Measurements from ENCODE around the gene HSF2. TPM values are rescaled to one million over a fixed set of nuclear protein-coding genes. Genes with fewer than 3 reads are reported as not detected.

HSF2 gene
- total and polyA plus RNA-seq, 2 experiments from 2014 or later = 10.0 to 18.1 TPM

DNA sequence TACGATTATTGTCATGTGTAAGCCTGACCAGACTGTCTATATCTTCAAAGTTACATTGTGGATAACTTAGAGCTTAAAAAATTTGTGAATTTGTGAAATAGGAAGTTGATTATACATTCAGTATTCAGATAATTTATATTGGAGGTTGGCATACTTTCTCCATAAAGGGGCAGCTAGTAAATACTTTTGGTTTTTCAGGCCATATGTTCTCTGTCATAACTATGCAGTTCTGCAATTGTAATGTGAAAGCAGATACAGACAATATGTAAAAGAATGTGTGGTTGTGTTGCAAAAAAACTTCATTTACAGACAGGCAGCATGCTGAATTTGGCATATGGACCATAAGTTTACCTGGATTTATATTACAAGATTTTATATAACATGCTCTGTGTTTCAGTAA lies 29.3 kb downstream of the HSF2 start:
- H3K4me1 ChIP-seq (ENCODE audit: insufficient read depth) = no peaks in the 10 kb centered on the region
- H3K4me2 ChIP-seq = no peak overlapping the region
- H3K9me3 Mint-ChIP-seq = no peaks in the 10 kb centered on the region
- H3K27ac ChIP-seq (ENCODE audit: low read depth) = no peak overlapping the region
- no peak overlapping the region for H3K4me3 Mint-ChIP-seq
- H3K36me3 ChIP-seq (ENCODE audit: insufficient read depth) = no peaks in the 10 kb centered on the region; the same call in 1 of the 2 replicates
- DNase-seq (ENCODE audit: low spot score) = no peak
- H3F3A ChIP-seq (replicated peaks; ENCODE audit: low read depth) = no peaks in the 10 kb centered on the region
- H3K27me3 Mint-ChIP-seq (ENCODE audit: insufficient read depth, low read depth, poor library complexity) = no peaks in the 10 kb centered on the region
- peaks cover 9% of the 10 kb centered on the region; the same call in 1 of the 3 replicates for H3K36me3 Mint-ChIP-seq (ENCODE audit: low read depth)
- H3K4me1 Mint-ChIP-seq = no peaks in the 10 kb centered on the region
- H2AFZ ChIP-seq = no peak overlapping the region
- H3K9me2 ChIP-seq (ENCODE audit: insufficient read depth) = no peaks in the 10 kb centered on the region
- no peak overlapping the region for H3K4me3 ChIP-seq
- ATAC-seq = no peak
- H3K27me3 ChIP-seq (ENCODE audit: insufficient read depth) = no peaks in the 10 kb centered on the region
- TF ChIP-seq ZNF331 (CRISPR knock-in tag; IDR thresholded peaks at IDR 0.05; ENCODE audit: low read depth) = no peak
- TF ChIP-seq, protein P1, sequence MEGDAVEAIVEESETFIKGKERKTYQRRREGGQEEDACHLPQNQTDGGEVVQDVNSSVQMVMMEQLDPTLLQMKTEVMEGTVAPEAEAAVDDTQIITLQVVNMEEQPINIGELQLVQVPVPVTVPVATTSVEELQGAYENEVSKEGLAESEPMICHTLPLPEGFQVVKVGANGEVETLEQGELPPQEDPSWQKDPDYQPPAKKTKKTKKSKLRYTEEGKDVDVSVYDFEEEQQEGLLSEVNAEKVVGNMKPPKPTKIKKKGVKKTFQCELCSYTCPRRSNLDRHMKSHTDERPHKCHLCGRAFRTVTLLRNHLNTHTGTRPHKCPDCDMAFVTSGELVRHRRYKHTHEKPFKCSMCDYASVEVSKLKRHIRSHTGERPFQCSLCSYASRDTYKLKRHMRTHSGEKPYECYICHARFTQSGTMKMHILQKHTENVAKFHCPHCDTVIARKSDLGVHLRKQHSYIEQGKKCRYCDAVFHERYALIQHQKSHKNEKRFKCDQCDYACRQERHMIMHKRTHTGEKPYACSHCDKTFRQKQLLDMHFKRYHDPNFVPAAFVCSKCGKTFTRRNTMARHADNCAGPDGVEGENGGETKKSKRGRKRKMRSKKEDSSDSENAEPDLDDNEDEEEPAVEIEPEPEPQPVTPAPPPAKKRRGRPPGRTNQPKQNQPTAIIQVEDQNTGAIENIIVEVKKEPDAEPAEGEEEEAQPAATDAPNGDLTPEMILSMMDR (conservative IDR thresholded peaks at IDR 0.05; ENCODE audit: low read depth in 2 of 2) = no peak
- no peak for TF ChIP-seq NANOG (IDR thresholded peaks at IDR 0.05; ENCODE audit: borderline replicate concordance)
- TF ChIP-seq, protein P2, sequence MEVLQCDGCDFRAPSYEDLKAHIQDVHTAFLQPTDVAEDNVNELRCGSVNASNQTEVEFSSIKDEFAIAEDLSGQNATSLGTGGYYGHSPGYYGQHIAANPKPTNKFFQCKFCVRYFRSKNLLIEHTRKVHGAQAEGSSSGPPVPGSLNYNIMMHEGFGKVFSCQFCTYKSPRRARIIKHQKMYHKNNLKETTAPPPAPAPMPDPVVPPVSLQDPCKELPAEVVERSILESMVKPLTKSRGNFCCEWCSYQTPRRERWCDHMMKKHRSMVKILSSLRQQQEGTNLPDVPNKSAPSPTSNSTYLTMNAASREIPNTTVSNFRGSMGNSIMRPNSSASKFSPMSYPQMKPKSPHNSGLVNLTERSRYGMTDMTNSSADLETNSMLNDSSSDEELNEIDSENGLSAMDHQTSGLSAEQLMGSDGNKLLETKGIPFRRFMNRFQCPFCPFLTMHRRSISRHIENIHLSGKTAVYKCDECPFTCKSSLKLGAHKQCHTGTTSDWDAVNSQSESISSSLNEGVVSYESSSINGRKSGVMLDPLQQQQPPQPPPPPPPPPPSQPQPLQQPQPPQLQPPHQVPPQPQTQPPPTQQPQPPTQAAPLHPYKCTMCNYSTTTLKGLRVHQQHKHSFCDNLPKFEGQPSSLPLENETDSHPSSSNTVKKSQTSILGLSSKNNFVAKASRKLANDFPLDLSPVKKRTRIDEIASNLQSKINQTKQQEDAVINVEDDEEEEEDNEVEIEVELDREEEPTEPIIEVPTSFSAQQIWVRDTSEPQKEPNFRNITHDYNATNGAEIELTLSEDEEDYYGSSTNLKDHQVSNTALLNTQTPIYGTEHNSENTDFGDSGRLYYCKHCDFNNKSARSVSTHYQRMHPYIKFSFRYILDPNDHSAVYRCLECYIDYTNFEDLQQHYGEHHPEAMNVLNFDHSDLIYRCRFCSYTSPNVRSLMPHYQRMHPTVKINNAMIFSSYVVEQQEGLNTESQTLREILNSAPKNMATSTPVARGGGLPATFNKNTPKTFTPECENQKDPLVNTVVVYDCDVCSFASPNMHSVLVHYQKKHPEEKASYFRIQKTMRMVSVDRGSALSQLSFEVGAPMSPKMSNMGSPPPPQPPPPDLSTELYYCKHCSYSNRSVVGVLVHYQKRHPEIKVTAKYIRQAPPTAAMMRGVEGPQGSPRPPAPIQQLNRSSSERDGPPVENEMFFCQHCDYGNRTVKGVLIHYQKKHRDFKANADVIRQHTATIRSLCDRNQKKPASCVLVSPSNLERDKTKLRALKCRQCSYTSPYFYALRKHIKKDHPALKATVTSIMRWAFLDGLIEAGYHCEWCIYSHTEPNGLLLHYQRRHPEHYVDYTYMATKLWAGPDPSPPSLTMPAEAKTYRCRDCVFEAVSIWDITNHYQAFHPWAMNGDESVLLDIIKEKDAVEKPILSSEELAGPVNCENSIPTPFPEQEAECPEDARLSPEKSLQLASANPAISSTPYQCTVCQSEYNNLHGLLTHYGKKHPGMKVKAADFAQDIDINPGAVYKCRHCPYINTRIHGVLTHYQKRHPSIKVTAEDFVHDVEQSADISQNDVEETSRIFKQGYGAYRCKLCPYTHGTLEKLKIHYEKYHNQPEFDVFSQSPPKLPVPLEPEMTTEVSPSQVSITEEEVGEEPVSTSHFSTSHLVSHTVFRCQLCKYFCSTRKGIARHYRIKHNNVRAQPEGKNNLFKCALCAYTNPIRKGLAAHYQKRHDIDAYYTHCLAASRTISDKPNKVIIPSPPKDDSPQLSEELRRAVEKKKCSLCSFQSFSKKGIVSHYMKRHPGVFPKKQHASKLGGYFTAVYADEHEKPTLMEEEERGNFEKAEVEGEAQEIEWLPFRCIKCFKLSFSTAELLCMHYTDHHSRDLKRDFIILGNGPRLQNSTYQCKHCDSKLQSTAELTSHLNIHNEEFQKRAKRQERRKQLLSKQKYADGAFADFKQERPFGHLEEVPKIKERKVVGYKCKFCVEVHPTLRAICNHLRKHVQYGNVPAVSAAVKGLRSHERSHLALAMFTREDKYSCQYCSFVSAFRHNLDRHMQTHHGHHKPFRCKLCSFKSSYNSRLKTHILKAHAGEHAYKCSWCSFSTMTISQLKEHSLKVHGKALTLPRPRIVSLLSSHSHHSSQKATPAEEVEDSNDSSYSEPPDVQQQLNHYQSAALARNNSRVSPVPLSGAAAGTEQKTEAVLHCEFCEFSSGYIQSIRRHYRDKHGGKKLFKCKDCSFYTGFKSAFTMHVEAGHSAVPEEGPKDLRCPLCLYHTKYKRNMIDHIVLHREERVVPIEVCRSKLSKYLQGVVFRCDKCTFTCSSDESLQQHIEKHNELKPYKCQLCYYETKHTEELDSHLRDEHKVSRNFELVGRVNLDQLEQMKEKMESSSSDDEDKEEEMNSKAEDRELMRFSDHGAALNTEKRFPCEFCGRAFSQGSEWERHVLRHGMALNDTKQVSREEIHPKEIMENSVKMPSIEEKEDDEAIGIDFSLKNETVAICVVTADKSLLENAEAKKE (CRISPR knock-in tag; IDR thresholded peaks at IDR 0.05) = no peak
- H4K20me1 ChIP-seq (replicated peaks; ENCODE audit: insufficient read depth) = no peaks in the 10 kb centered on the region
- H3K27ac Mint-ChIP-seq = no peak overlapping the region
- H3K79me2 ChIP-seq (replicated peaks; ENCODE audit: insufficient read depth) = no peaks in the 10 kb centered on the region

DNA sequence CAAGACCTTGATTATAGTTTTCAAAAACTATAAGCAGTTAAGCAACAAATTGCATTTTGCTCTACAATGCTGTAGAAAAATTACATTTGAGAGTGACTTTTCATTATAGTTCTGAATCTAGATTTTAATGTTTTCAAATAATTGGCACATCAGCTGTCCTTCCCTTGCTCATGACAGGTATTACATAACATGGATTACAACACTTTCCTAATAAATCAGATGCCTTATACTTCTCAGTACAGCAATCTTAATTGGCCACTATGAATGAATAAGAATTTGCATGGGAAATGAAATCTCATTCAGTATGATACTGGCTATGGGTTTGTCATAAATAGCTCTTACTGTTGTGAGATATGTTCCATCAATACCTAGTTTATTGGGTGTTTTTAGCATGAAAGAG lies 29.9 kb downstream of the HSF2 start:
- DNase-seq (ENCODE audit: low spot score) = no peak
- no peak overlapping the region for H3K27ac Mint-ChIP-seq
- peaks cover 4% of the 10 kb centered on the region; the same call in 1 of the 3 replicates for H3K36me3 Mint-ChIP-seq (ENCODE audit: low read depth)
- Histone ChIP-seq H3K27ac (ENCODE audit: low read depth) (no peak overlapping the region), H2AFZ (no peak overlapping the region), H3K4me2 (no peak overlapping the region), H3F3A (replicated peaks; ENCODE audit: low read depth) (no peaks in the 10 kb centered on the region), H3K27me3 (ENCODE audit: insufficient read depth) (no peaks in the 10 kb centered on the region), H3K36me3 (ENCODE audit: insufficient read depth) (no peaks in the 10 kb centered on the region; the same call in 1 of the 2 replicates), H4K20me1 (replicated peaks; ENCODE audit: insufficient read depth) (no peaks in the 10 kb centered on the region), H3K4me1 (ENCODE audit: insufficient read depth) (no peaks in the 10 kb centered on the region), H3K4me3 (no peak overlapping the region), H3K9me2 (ENCODE audit: insufficient read depth) (no peaks in the 10 kb centered on the region), H3K79me2 (replicated peaks; ENCODE audit: insufficient read depth) (no peaks in the 10 kb centered on the region)
- H3K4me3 Mint-ChIP-seq = no peak overlapping the region
- H3K9me3 Mint-ChIP-seq = no peaks in the 10 kb centered on the region
- TF ChIP-seq POLR2AphosphoS5 (IDR thresholded peaks at IDR 0.05; ENCODE audit: low read depth) = no peak
- no peak for TF ChIP-seq ZNF331 (CRISPR knock-in tag; IDR thresholded peaks at IDR 0.05; ENCODE audit: low read depth)
- TF ChIP-seq NANOG (IDR thresholded peaks at IDR 0.05; ENCODE audit: borderline replicate concordance) = no peak
- no peak for TF ChIP-seq ZNF114 (CRISPR knock-in tag; IDR thresholded peaks at IDR 0.05)
- H3K4me1 Mint-ChIP-seq = no peaks in the 10 kb centered on the region
- H3K27me3 Mint-ChIP-seq (ENCODE audit: insufficient read depth, low read depth, poor library complexity) = no peaks in the 10 kb centered on the region
- no peak for ATAC-seq
